DMS153 (cell line): ENCODE measurements around the gene SLC34A3.
"Not testable (repeated sequence)": the region's sequence is repeated elsewhere in the genome, so short reads cannot be mapped to it uniquely, and the experiment has no call there.

Experiments used
- DNase-seq: peaks from one replicate; lab custom pipeline; 2025; lab: John Stamatoyannopoulos, UW

SLC34A3 gene

DNA sequence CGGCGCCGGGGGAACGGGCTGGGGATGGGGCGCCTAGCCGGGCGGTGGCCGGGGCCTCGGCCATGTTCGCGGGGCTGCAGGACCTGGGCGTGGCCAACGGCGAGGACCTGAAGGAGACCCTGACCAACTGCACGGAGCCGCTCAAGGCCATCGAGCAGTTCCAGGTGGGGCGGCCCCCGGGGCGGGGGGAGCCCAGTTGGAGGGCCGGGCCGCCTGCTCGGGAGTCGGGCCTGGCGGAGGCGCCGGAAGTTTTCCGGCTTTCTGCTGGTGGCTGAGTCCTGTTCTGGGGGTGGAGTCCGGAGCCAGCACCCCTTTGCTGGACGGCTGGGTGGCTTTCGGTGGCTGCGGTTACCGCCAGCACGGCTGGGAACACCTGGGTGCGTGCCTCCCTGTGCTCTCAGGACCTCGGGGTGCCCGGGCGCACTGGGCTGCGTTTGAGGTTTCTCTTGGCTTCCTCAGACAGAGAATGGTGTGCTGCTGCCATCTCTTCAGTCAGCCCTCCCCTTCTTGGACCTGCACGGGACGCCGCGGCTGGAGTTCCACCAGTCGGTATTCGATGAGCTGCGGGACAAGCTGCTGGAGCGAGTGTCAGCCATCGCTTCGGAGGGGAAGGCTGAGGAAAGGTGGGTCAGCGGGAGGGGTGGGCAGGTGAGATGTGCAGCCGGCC lies 24.9 kb downstream of the SLC34A3 start:
- DNase-seq: no peak

DNA sequence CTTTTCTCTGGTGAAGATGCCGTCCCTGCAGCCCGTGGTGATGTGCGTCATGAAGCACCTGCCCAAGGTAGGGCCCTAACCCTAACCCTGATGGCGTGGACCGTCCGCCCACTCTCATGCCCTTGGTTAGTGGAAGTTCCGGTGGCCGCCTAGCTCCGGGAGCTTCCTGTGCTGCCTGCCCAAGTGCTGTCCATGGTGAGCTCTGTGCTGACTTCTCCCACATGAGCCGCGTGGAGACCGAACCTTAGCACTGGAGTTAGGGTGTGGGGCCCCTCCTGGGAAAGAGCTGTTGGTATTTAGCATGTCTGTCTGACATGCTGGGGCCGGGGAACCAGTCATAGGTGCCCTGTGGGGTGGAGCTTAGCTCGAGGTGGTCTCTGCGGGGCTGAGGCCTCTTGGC lies 25.7 kb downstream of the SLC34A3 start:
- no peak for DNase-seq

DNA sequence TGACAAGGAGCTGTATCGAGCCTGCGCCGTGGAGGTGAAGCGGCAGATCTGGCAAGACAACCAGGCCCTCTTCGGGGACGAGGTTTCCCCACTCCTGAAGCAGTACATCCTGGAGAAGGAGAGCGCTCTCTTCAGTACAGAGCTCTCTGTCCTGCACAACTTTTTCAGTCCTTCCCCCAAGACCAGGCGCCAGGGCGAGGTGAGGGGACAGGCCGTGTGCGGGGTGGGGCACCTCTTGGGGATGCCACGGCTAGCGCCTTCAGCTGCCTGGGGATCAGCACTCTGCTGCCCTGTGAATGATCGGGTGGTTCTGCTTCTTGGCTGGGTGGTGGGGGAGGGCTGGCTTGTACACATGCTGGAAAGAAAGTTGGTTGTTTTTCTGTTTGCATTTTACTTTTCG lies 26.2 kb downstream of the SLC34A3 start:
- DNase-seq: no peak

GRCh38 chr9:137262173-137262908 lies 31.6 kb downstream of the SLC34A3 start:
- DNase-seq: not testable (repeated sequence)

- DNase-seq: no peak
Measured at GRCh38 chr9:137262909-137263285, 32.2 kb downstream of the SLC34A3 start.

DNA sequence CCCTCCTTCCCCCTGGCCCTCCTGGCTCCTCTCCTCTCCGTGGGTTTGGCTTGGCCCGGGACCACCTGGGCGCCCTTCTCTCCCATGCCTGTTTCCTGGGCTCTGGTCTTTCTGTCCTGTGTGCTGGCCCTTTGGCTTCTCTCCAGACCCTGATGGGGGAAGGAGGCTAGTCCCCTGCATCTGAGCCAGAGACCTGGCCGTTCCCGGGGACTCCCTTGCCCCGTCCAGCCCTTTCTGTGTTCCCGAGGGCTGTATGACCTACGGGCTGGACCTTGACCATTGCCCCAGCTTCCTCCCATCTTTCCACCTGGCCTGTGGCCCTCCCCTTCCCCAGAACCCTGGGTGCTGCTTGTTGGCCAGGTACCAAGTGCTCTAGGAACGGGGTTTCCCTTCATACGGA lies 32.8 kb downstream of the SLC34A3 start:
- DNase-seq: no peak

DNA sequence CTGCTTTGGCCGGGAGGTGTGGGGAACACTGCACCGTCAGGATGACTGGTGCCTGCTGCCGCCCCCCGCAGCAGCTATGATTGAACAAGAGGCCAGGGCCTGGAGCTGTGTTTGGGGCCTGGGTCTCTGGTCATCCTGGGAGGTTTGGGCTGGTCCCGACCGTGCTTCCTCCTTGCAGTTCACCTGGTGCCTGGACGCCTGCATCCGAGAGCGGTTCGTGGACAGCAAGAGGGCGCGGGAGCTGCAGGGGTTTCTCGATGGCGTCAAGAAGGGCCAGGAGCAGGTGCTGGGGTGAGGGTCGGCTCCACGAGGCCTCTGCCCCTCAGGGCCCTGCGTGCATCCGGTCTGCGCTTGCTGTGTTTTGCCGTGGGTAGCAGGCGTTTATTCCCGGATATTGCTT lies 33.4 kb downstream of the SLC34A3 start:
- no peak for DNase-seq

DNA sequence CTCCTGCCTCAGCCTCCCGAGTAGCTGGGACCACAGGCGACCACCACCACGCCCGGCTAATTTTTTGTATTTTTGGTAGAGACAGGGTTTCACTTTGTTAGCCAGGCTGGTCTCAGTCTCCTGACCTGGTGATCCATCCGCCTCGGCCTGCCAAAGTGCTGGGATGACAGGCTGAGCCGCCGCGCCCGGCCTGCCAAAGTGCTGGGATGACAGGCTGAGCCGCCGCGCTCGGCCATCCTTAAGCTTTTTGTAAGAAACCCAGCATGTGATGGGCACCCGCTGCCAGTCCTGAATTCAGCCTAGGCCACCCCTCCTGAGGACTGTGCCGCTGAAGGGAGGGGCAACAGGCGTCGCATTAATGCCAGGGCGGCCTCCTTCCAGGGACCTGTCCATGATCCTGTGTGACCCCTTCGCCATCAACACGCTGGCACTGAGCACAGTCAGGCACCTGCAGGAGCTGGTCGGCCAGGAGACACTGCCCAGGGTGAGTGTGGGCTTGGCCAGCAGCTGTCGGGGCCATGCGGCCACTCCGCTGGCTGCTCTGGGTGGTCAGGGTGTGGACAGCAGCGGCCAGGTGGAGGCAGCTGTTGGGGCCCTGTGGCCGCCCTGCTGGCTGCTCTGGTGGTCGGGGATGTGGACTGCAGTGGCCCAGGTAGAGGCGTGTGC lies 34.9 kb downstream of the SLC34A3 start:
- no peak for DNase-seq

DNA sequence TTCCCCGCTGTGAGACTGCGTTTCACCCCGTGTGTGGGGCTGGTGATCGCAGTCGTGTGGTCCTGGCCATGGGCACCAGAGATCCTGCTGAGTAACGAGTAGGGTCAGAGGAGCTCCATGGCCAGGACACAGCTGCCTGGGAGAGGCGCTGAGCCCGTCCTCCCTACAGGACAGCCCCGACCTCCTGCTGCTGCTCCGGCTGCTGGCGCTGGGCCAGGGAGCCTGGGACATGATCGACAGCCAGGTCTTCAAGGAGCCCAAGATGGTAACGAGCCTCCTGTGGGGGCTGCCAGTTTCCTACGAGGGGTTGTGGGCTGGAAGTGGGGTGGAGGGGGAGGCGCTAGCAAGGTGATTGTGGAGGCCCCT lies 35.4 kb downstream of the SLC34A3 start:
- DNase-seq: no peak

DNA sequence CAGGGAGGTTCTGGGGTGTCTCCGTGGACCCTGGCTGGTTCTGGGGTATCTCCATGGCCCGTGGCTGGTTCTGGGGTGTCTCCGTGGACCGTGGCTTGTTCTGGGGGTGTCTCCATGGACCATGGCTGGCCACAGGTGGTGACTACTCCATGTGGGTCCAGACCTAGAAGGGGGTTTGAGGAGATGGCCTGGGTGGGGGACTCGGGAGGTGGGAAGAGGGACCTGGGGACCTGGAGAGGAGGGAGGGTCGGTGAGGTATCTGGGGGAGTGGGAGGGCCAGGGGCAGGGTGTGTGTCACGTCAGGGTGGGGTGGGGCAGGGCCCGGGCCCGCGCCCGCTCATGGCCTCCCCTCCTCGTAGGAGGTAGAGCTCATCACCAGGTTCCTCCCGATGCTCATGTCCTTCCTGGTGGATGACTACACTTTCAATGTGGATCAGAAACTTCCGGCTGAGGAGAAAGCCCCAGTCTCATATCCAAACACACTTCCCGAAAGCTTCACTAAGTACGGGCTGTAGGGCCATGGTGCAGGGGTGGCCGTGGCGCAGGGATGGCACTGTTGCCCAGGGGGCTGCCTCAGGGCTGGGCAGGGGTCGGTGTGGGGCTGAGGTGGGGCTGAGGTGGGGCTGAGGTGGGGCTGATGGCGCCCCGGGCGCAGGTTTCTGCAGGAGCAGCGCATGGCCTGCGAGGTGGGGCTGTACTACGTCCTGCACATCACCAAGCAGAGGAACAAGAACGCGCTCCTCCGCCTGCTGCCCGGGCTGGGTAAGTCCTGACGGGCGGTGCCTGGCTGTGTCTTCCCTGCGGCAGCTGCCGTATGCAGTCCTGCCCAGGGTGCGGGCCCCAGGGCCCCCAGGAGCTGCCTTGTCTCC lies 36.1 kb downstream of the SLC34A3 start:
- DNase-seq: no peak

GRCh38 chr9:137267933-137268355 lies 37.2 kb downstream of the SLC34A3 start:
- DNase-seq: no peak

DNA sequence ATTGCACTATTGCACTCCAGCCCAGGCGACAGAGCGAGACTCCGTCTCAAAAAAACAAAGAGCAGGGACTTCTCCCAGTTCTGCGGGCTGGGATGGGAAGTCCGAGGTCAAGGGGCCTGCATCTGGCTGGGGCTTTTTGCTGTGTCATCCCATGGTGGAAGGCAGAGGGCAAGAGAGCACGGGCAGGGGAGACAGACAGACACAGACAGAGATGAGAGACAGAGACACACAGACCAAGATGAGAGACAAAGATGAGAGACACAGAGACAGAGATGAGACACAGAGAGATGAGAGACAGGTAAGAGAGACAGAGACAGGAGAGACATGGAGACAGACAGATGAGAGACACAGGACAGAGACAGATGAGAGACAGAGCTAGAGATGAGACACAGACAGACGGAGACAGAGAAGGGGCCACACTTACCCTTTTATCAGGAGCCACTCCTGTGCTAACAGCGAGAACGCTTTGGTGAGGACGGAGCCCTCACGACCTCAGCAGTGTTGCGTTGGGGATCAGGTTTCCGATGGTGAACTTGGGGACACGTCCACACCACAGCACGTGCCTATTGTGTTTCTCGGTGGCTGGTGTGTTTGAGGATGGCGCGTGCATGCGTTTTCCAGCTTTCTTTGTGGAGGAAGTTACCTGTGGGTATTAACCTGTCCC lies 38.0 kb downstream of the SLC34A3 start:
- no peak for DNase-seq

DNA sequence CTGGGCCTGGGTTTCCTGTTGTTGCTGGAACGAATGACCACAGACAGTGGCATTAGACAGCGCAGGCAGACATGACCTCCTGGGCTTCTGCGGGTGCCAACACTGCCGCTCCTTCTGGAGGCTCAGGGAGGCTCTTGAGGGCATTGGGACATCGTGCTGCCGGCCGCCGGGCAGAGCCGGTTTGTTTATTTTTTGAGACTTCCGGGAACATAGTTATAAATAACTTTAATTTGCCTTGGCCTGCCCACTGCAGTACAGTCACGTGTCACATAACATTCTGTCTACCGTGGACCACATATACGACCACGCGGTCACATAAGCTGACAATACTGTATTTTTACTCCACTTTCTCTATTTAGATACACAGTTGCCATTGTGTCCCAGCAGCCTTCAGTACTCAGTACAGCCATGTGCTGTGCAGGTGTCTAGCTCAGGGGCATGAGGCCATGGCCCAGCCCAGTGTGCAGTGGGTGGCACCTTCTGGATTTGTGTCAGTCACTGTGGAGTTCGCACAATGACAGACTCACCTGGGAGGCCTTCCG lies 38.6 kb downstream of the SLC34A3 start:
- DNase-seq: peak; percentile 66

DNA sequence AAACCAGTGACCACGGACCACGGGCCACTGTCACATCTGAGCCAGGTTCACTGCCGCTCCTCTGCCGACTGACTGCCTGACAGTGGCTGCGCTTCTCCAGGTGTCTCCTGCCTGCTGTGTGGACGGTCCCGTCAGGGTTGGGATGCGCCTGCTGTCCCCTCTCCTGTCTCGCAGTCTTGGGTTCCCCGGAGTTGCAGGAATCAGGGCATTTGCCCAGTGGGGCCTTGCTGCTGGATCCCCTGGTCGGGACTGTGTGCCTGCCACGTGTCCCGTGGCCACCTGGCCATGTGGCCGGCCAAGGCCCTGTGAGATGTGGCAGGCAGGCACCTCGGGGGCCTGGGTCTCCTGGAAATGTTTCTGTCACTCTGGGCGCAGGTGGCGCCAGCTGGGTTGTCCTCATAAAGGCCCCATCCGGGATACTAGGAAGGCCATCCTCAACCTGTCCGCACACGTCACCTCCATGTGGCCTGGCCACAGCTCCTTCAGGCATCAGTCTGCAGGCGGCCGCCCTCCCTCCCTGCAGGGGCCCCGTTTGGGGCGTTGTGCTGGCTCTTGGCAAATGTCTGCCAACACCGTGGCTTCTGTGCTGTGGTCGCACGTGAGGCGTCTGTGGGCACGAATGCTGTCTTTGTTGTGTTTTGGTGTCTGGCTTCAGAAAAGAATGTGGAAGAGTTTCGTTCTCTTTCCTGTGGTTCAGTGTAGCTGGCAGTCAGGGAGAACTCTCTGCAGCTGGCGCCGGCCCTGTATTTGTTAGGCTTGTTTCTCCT lies 40.4 kb downstream of the SLC34A3 start:
- no peak for DNase-seq

DNA sequence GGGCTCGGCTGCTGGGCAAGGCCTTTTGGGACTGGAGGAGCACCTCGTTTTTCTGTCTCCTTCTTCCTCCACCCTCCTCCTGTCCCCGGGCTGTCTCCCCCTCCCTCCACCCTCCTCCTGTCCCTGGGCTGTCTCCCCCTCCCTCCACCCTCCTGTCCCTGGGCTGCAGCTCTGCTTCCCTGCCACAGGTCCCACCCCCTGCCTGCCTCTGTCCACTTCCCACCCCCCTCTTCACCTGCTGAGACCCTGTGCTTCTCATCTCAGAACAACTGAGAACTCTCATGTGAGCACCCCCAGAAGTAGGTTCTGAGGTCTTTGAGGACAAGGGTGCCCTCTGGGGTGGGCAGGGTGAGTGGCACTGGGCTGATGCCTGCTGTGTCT lies 41.0 kb downstream of the SLC34A3 start:
- DNase-seq: no peak

DNA sequence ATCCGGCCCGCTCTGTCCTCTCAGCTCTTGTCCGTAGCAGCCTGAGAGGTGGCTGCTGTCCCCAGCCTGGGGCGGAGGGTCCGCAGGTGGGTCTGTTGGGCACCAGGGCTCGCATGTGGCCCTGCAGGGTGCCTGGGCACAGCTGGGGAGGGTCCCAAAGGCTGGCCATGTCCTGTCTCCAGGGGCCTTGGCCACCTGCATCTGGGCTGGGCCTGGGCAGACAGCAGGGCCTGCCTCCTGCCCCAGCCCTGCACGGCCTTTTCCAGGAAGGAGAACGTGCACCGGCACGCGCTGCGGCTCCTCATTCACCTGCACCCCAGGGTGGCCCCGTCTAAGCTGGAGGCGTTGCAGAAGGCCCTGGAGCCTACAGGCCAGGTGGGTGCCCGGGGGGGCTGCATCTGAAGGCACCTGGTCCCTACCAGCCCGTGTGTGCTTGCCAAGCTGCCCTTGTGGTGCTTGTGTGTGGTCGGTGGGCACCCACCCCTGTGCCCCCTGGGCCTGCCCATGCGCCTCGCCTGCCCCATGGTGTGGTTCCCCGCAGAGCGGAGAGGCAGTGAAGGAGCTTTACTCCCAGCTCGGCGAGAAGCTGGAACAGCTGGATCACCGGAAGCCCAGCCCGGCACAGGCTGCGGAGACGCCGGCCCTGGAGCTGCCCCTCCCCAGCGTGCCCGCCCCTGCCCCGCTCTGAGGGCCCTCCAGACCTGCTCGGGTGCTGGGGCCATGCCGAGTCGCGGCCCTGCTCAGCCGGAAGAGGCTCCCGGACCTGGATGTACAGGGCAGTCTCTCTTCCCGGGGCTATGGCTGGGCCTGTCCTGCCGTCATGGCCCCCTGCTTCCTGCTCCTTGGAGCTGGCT lies 41.8 kb downstream of the SLC34A3 start:
- DNase-seq: no peak

DNA sequence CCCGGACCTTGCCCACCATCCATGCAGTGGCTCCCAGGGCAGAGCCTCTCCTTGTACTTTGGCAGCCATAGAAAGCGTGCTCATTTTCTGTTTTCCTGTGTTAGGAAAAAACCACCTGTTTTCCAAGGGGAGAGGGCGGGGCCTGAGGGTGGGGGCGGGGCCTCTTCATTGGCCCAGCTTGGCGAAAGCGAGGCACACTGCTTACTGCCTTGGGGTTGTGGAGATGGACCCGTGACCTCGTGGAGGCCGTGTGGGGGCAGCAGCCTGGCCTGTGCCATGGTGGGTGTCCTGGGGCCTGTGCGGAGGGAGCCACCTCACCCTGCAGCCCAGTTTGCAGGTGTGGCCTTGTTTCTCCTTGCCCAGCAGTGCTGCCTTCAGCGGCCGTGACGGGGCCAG lies 42.4 kb downstream of the SLC34A3 start:
- DNase-seq: no peak

DNA sequence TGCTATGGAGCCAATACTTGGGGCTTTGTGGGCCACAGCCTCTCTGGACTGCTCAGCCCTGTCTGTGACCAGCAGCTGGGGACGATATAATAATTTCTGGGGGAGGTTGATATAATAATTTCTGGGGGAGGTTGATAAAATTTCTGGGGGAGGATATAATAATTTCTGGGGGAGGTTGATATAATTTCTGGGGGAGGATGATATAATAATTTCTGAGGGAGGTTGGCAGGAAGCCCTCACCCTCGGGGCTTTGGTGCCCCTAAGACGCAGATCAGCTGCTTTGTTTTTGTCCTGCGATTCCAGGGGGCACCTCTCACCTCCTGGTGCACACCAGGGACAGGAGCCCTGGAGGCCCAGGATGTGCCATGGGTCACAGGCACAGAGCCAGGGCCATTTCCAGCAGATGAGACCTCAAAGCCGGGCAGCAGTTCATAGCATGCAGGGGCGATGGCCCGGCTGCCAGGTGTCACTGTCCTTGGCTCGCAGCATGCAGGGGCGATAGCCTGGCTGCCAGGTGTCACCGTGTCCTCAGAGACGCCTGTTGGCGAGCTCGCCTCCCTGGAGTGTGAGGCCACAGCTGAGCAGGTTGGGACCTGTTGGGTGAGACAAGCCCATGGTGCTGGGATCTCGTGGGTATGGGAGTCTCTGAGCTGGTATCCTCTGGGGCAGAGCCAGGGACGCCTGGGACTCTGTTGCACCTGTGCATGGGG lies 43.1 kb downstream of the SLC34A3 start:
- peak; percentile 70 for DNase-seq

- DNase-seq: no peak
Measured at GRCh38 chr9:137275203-137275587, 44.5 kb downstream of the SLC34A3 start.
